Peyer's patch (tissue), 4 donors: Measurements from ENCODE around the gene TRAF3.

Experiments
- POLR2A ChIP-seq, 2 donors: fragments of 450-650 bp; IDR thresholded peaks; one replicate each; pipeline ENCODE4 v1.5.1; 2017; ENCODE audit warnings: antibody characterized with exemption in 2 of 2, mild to moderate bottlenecking in 2 of 2, moderate library complexity in 2 of 2
- TF ChIP-seq, protein P1 (sequence below), 6 experiments: fragments of 450-650 bp in 4 of 6; fragments of 200-600 bp in 2 of 6; sonication (generic) in 1 of 6; IDR thresholded peaks; one replicate each; pipeline ENCODE4 v1.5.1; 2017 to 2019; ENCODE audit warnings: antibody characterized with exemption in 6 of 6, mild to moderate bottlenecking in 3 of 6, moderate library complexity in 1 of 6

DNA sequence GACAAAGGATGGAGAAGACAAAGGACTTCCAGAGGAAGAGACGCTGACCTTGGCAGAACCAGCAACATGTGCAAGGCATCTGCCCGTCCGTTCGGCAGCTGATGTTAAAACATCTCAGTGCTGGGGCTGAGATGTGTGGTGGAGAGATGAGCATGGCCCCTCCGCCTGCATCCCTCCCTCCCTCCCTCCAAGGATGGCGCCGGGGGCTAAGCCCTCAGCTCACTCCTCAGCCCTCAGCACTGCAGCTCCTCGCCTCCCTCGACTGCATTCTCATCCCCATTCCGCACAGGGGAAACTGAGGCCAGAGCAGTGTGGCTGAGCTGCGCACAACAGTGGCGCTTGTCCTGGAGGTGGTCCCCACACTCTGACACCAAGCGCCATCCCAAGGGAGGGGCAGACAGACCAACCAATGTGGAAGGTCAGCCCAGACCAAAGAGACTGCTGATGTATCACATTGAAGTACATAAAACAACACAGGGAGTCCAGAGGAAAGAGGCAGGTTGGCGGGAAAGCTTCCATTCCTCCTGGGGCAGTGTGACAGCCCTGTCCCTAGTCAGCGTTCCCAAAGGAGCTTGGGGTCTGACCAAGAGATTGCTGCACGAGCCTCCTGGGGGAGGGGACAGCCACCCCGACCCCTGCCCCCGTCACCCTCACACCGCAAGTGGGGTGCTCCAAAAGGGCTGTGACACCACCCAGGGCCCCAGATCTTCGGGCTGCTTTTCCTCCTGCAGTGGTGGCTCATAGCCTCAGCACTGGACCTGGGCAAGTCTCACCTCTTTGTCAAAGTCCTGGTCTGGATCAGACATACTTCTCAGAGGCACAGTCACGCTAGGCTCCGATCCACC, 160.3 kb downstream of the TRAF3 start:
- TF ChIP-seq, protein P1, sequence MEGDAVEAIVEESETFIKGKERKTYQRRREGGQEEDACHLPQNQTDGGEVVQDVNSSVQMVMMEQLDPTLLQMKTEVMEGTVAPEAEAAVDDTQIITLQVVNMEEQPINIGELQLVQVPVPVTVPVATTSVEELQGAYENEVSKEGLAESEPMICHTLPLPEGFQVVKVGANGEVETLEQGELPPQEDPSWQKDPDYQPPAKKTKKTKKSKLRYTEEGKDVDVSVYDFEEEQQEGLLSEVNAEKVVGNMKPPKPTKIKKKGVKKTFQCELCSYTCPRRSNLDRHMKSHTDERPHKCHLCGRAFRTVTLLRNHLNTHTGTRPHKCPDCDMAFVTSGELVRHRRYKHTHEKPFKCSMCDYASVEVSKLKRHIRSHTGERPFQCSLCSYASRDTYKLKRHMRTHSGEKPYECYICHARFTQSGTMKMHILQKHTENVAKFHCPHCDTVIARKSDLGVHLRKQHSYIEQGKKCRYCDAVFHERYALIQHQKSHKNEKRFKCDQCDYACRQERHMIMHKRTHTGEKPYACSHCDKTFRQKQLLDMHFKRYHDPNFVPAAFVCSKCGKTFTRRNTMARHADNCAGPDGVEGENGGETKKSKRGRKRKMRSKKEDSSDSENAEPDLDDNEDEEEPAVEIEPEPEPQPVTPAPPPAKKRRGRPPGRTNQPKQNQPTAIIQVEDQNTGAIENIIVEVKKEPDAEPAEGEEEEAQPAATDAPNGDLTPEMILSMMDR (IDR thresholded peaks at IDR 0.05), result no peak
- TF ChIP-seq POLR2A (IDR thresholded peaks at IDR 0.05), result no peak
